C4-2B (cell line): ENCODE measurements around the gene GLA.

Experiments used
- ZFX ChIP-seq: fragments of 450-650 bp; IDR thresholded peaks from 2 replicates; pipeline ENCODE4 v1.6.1; 2017
- TF ChIP-seq, protein P1 (sequence below): fragments of 450-650 bp; conservative IDR thresholded peaks from 2 replicates; pipeline ENCODE4 v1.5.1; 2017; ENCODE audit warnings: mild to moderate bottlenecking

DNA sequence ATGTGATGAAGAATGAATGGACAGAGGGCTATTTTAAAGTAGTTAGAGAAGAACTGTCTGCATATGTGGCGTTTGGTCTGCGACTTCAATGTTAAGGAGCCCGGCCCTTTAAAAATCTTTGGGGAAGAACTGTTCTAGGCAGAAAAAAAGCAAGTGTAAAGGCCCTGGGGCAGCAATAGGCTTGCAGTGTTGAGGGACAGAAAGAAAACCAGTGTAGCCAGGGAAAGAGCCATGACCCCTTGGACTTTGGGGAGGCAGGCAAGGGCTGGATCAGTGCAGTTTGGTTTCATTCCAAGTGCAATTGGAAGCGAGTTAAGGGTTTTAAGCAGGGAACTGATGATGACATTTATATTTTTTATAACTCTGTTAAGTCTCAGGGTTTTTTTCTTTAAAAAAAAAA lies 7.9 kb downstream of the GLA start:
- TF ChIP-seq, protein P1, sequence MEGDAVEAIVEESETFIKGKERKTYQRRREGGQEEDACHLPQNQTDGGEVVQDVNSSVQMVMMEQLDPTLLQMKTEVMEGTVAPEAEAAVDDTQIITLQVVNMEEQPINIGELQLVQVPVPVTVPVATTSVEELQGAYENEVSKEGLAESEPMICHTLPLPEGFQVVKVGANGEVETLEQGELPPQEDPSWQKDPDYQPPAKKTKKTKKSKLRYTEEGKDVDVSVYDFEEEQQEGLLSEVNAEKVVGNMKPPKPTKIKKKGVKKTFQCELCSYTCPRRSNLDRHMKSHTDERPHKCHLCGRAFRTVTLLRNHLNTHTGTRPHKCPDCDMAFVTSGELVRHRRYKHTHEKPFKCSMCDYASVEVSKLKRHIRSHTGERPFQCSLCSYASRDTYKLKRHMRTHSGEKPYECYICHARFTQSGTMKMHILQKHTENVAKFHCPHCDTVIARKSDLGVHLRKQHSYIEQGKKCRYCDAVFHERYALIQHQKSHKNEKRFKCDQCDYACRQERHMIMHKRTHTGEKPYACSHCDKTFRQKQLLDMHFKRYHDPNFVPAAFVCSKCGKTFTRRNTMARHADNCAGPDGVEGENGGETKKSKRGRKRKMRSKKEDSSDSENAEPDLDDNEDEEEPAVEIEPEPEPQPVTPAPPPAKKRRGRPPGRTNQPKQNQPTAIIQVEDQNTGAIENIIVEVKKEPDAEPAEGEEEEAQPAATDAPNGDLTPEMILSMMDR, result no peak
- no peak for TF ChIP-seq ZFX
